HepG2 (cell line): ENCODE measurements around the gene ANKS3. TPM values are rescaled to one million over a fixed set of nuclear protein-coding genes. Genes with fewer than 3 reads are reported as not detected.

ENCODE experiments used
- AHR ChIP-seq: IDR thresholded peaks from 2 replicates; pipeline ENCODE4 v1.6.1; 2018; ENCODE audit warnings: missing genetic modification reagents, missing compliant biosample characterization
- HCFC1 ChIP-seq: fragments of 150-350 bp; IDR thresholded peaks from 2 replicates; pipeline ENCODE4 v1.6.1; 2014; ENCODE audit warnings: low read depth, low read length
- JUN ChIP-seq: sonication (generic); formaldehyde crosslinking; IDR thresholded peaks from 2 replicates; pipeline ENCODE4 v1.4.0; 2020; ENCODE audit warnings: mild to moderate bottlenecking, missing genetic modification reagents
- JUND ChIP-seq: sonication (generic); formaldehyde crosslinking; IDR thresholded peaks from 2 replicates; pipeline ENCODE4 v1.8.0; 2022; ENCODE audit warnings: mild to moderate bottlenecking, missing genetic modification reagents
- KLF6 ChIP-seq: IDR thresholded peaks from 2 replicates; pipeline ENCODE4 v1.8.0; 2016; ENCODE audit warnings: missing biosample characterization, missing genetic modification reagents
- NR3C1 ChIP-seq: sonication (generic); formaldehyde crosslinking; IDR thresholded peaks from 2 replicates; pipeline ENCODE4 v1.4.0; 2020; ENCODE audit warnings: missing genetic modification reagents
- REL ChIP-seq: sonication (generic); formaldehyde crosslinking; conservative IDR thresholded peaks from 2 replicates; pipeline ENCODE4 v1.8.0; 2022; ENCODE audit warnings: mild to moderate bottlenecking, missing genetic modification reagents, moderate library complexity
- TEAD2 ChIP-seq: sonication (generic); formaldehyde crosslinking; IDR thresholded peaks from 2 replicates; pipeline ENCODE4 v1.9.0; 2021; ENCODE audit warnings: missing genetic modification reagents
- TGIF2 ChIP-seq: IDR thresholded peaks from 2 replicates; pipeline ENCODE4 v1.6.1; 2016; ENCODE audit warnings: control low read depth, missing compliant biosample characterization
- TRIM24 ChIP-seq: sonication (generic); formaldehyde crosslinking; IDR thresholded peaks from 2 replicates; pipeline ENCODE4 v1.8.0; 2022; ENCODE audit warnings: mild to moderate bottlenecking, missing genetic modification reagents
- YEATS4 ChIP-seq: sonication (generic); formaldehyde crosslinking; IDR thresholded peaks from 2 replicates; pipeline ENCODE4 v1.4.0; 2020; ENCODE audit warnings: missing genetic modification reagents, borderline replicate concordance
- ZNF660 ChIP-seq: sonication (generic); formaldehyde crosslinking; IDR thresholded peaks from 2 replicates; pipeline ENCODE4 v1.5.1; 2020; ENCODE audit warnings: mild to moderate bottlenecking, low read depth, missing genetic modification reagents, borderline replicate concordance
- ZNF670 ChIP-seq: sonication (generic); formaldehyde crosslinking; IDR thresholded peaks from 2 replicates; pipeline ENCODE4 v1.8.0; 2022; ENCODE audit warnings: mild to moderate bottlenecking, missing genetic modification reagents, borderline replicate concordance
- ZNF781 ChIP-seq: sonication (generic); formaldehyde crosslinking; IDR thresholded peaks from 2 replicates; pipeline ENCODE4 v1.5.1; 2020; ENCODE audit warnings: borderline replicate concordance, mild to moderate bottlenecking, missing genetic modification reagents; ENCODE audit errors: not compliant biosample characterization
- ZSCAN25 ChIP-seq: sonication (generic); formaldehyde crosslinking; IDR thresholded peaks from 2 replicates; pipeline ENCODE4 v1.8.0; 2022; ENCODE audit warnings: mild to moderate bottlenecking, missing genetic modification reagents
- polyA plus RNA-seq, 8 experiments: library from polyadenylated mRNA; depleted of rRNA in 3 of 8; stranded (reverse) in 7 of 8; unstranded in 1 of 8; fragments of >200 nt; fragmentation: Illumina TruSeq in 4 of 8; extraction: Trizol in 4 of 8; gene quantifications; 2 replicates each; pipeline versions ENCODE4 v1.2.1 to v1.2.3, GENCODE V29; 2011 to 2016; ENCODE audit warnings: low read depth in 4 of 8, missing spikeins in 1 of 8, mixed read lengths in 1 of 8; ENCODE audit not compliant: insufficient read depth in 1 of 8
- total RNA-seq, 5 experiments: library from RNA; depleted of rRNA; stranded (reverse); fragments of >200 nt; fragmentation: Illumina TruSeq; extraction: Trizol; gene quantifications; 2 replicates each; pipeline ENCODE4 v1.2.3, GENCODE V29; 2016; ENCODE audit warnings: low read depth in 1 of 5
- TF ChIP-seq, protein P1 (sequence below): sonication (generic); formaldehyde crosslinking; IDR thresholded peaks from 2 replicates; pipeline ENCODE4 v1.5.0; 2020; ENCODE audit warnings: mild to moderate bottlenecking, low read depth, missing genetic modification reagents, borderline replicate concordance
- TF ChIP-seq, protein P2 (sequence below): sonication (generic); formaldehyde crosslinking; IDR thresholded peaks from 2 replicates; pipeline ENCODE4 v1.5.0; 2020; ENCODE audit warnings: mild to moderate bottlenecking, missing genetic modification reagents, borderline replicate concordance
- TF ChIP-seq, protein P3 (sequence below): sonication (generic); formaldehyde crosslinking; IDR thresholded peaks from 2 replicates; pipeline ENCODE4 v1.4.0; 2020; ENCODE audit warnings: missing genetic modification reagents, mild to moderate bottlenecking, borderline replicate concordance
- TF ChIP-seq, protein P4 (sequence below): sonication (generic); formaldehyde crosslinking; conservative IDR thresholded peaks from 2 replicates; pipeline ENCODE4 v1.8.0; 2022; ENCODE audit warnings: low read depth, missing genetic modification reagents
- TF ChIP-seq, protein P5 (sequence below): sonication (generic); formaldehyde crosslinking; IDR thresholded peaks from 2 replicates; pipeline ENCODE4 v1.4.0; 2020; ENCODE audit warnings: missing genetic modification reagents

The ANKS3 gene
- total and polyA plus RNA-seq, 2 of the 13 experiments (the other 11 are each of a cell fraction or from before 2014, with no cell fraction given), result 11.4 to 15.9 TPM

DNA sequence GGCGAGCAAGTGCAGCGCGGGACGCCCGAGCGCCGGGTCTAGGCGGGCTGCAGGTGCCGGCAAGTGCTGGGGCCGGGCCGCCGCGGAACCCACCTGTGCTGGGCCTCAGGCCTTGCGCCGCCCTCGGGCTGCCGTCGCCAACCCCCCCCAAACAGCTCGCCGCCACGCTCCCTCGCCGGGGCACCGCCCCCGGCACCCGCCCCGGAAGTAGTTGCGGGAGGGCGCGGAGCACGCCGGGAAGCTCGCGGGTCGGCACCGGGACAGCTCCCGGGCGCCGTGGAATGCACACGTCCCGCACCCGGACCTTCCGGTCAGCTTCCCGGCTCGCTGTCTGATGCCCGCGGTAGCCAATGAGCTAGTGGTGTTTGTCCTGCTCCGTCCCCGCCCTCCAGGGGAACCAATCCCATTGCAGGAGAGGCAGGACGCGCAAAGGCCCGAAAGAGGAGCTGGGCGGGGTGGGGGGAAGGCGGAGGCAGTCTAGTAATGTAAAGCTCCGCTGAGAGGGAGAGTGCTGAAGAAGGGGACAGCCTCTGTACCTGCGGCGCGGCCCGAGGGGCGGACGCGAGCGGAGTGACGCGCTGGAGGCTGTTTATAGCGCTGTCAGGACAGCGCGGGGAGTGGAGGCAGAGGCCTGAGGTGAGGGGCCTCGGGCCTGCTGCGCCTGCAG, at the start of gene ANKS3, which contains the start of gene DNAAF8 (continued):
- TF ChIP-seq ZNF781 (CRISPR knock-in tag) (no peak), NR3C1 (no peak), JUN (CRISPR knock-in tag) (0 out of 2 replicates have a peak, but pooled peaks have one; percentile 23), ZNF660 (CRISPR knock-in tag) (no peak), KLF6 (CRISPR knock-in tag) (0 out of 2 replicates have a peak, but pooled peaks have one; percentile 69), REL (CRISPR knock-in tag) (peak; percentile 63; the same call in 1 of the 2 replicates), ZNF670 (CRISPR knock-in tag) (0 out of 2 replicates have a peak, but pooled peaks have one; percentile 78), HCFC1 (peak; percentile 70), JUND (CRISPR knock-in tag) (no peak), TGIF2 (peak; percentile 18), TRIM24 (CRISPR knock-in tag) (no peak), TEAD2 (CRISPR knock-in tag) (peak; percentile 78; the same call in 1 of the 2 replicates), AHR (no peak; the same call in 1 of the 2 replicates), YEATS4 (CRISPR knock-in tag) (peak; percentile 96), ZSCAN25 (peak; percentile 26; the same call in 1 of the 2 replicates)
- TF ChIP-seq, protein P1, sequence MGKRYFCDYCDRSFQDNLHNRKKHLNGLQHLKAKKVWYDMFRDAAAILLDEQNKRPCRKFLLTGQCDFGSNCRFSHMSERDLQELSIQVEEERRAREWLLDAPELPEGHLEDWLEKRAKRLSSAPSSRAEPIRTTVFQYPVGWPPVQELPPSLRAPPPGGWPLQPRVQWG, result no peak
- TF ChIP-seq, protein P2, sequence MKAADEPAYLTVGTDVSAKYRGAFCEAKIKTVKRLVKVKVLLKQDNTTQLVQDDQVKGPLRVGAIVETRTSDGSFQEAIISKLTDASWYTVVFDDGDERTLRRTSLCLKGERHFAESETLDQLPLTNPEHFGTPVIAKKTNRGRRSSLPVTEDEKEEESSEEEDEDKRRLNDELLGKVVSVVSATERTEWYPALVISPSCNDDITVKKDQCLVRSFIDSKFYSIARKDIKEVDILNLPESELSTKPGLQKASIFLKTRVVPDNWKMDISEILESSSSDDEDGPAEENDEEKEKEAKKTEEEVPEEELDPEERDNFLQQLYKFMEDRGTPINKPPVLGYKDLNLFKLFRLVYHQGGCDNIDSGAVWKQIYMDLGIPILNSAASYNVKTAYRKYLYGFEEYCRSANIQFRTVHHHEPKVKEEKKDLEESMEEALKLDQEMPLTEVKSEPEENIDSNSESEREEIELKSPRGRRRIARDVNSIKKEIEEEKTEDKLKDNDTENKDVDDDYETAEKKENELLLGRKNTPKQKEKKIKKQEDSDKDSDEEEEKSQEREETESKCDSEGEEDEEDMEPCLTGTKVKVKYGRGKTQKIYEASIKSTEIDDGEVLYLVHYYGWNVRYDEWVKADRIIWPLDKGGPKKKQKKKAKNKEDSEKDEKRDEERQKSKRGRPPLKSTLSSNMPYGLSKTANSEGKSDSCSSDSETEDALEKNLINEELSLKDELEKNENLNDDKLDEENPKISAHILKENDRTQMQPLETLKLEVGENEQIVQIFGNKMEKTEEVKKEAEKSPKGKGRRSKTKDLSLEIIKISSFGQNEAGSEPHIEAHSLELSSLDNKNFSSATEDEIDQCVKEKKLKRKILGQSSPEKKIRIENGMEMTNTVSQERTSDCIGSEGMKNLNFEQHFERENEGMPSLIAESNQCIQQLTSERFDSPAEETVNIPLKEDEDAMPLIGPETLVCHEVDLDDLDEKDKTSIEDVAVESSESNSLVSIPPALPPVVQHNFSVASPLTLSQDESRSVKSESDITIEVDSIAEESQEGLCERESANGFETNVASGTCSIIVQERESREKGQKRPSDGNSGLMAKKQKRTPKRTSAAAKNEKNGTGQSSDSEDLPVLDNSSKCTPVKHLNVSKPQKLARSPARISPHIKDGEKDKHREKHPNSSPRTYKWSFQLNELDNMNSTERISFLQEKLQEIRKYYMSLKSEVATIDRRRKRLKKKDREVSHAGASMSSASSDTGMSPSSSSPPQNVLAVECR, result peak; percentile 98
- TF ChIP-seq, protein P3, sequence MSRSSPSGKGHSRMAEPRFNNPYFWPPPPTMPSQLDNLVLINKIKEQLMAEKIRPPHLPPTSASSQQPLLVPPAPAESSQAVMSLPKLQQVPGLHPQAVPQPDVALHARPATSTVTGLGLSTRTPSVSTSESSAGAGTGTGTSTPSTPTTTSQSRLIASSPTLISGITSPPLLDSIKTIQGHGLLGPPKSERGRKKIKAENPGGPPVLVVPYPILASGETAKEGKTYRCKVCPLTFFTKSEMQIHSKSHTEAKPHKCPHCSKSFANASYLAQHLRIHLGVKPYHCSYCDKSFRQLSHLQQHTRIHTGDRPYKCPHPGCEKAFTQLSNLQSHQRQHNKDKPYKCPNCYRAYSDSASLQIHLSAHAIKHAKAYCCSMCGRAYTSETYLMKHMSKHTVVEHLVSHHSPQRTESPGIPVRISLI (CRISPR knock-in tag), result no peak
- TF ChIP-seq, protein P4, sequence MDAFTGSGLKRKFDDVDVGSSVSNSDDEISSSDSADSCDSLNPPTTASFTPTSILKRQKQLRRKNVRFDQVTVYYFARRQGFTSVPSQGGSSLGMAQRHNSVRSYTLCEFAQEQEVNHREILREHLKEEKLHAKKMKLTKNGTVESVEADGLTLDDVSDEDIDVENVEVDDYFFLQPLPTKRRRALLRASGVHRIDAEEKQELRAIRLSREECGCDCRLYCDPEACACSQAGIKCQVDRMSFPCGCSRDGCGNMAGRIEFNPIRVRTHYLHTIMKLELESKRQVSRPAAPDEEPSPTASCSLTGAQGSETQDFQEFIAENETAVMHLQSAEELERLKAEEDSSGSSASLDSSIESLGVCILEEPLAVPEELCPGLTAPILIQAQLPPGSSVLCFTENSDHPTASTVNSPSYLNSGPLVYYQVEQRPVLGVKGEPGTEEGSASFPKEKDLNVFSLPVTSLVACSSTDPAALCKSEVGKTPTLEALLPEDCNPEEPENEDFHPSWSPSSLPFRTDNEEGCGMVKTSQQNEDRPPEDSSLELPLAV (CRISPR knock-in tag), result no peak
- TF ChIP-seq, protein P5, sequence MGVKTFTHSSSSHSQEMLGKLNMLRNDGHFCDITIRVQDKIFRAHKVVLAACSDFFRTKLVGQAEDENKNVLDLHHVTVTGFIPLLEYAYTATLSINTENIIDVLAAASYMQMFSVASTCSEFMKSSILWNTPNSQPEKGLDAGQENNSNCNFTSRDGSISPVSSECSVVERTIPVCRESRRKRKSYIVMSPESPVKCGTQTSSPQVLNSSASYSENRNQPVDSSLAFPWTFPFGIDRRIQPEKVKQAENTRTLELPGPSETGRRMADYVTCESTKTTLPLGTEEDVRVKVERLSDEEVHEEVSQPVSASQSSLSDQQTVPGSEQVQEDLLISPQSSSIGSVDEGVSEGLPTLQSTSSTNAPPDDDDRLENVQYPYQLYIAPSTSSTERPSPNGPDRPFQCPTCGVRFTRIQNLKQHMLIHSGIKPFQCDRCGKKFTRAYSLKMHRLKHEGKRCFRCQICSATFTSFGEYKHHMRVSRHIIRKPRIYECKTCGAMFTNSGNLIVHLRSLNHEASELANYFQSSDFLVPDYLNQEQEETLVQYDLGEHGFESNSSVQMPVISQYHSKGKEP (CRISPR knock-in tag), result 0 out of 2 replicates have a peak, but pooled peaks have one; percentile 27
